GM21737 (cell line): ENCODE data around the gene FANCC.

Experiments
- ATAC-seq: cut with Tn5 transposase; IDR thresholded peaks from one replicate; pipeline ENCODE4 v1.9.1; 2021; ENCODE audit warnings: mild to moderate bottlenecking, moderate library complexity; ENCODE audit not compliant: unreplicated experiment

Gene FANCC

DNA sequence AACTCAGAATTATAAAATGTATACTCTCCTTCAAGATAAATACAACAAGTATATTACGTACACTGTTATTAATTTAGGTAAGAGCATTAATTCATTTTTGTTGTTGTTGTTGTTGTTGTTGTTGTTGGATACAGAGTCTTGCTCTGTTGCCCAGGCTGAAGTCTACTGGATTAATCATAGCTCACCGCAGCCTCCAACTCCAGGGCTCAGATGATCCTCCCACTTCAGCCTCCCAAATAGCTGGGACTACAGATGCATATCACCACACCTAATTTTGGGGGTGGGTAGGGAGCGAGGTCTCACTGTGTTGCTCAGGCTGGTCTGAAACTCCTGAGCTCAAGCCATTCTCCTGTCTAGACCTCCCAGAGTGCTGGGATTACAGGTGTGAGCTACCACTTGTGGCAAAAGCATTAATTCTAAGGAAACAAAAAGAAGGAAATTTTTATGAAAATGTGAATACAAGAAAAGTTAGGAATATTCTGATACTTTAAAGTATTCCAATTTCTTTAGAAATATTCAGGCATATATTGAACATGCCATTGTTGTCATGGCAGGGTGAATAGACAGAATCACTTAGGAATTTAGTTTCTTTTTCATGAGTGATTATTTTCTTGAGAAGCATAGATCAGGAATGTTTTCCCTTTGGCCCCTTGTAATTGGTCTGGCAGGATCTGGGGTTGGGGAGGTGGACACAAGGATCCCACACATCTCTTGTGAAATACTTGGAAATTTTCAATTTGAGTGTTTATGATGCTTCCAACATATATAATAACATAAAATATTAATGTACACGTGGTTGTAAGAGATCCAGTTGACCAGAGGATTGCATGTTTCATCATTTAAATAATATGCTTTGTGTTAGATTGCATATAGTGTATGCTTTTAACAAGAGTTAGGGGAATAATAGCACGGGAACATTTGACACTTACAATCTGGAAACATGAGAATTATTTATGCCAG is 263.6 kb downstream of the FANCC start:
- ATAC-seq, result no peak

DNA sequence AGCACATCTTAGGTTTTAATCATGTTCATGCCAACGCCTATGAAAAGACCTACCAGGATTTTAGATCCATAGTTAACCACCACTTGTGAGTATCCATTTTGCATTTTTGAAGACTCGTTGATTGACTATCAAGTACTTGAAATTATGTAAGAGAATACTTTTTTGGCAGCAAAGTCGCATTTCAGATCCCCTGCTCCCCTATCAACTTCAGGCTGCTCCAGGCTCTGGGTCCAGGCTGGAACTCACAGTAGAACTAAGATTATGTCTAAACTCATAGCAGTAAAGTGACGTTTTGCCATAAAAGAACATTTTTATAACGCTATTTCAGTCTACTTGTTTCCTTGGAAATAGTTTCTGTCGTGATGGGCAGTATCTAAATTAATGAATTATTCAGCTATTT is 267.7 kb downstream of the FANCC start:
- ATAC-seq, result no peak
